DND-41 (cell line): Measurements from ENCODE around the gene TELO2.

Experiments used
- ATAC-seq: fragments of 200-7000 bp; cut with Tn5 transposase; 3 replicates; pipeline ENCODE4 v1.9.1; 2021; ENCODE audit warnings: low read depth; ENCODE audit not compliant: insufficient read depth
- DNase-seq: peaks from one replicate; pipeline ENCODE4 v3.0.0-alpha.2; 2020
- H2AFZ ChIP-seq: 2 replicates; pipeline ENCODE4 v1.6.0; 2012; ENCODE audit warnings: low read depth, low read length
- H3K27ac ChIP-seq: 2 replicates; pipeline ENCODE4 v1.5.1; 2012; ENCODE audit warnings: low read length, inconsistent platforms
- H3K27me3 ChIP-seq: fragments of 200-600 bp; sonication (generic); 2 replicates; pipeline ENCODE4 v1.6.0; 2012; ENCODE audit warnings: low read length, mild to moderate bottlenecking, inconsistent platforms; ENCODE audit not compliant: insufficient read depth, poor library complexity
- H3K36me3 ChIP-seq: 2 replicates; pipeline ENCODE4 v1.5.1; 2012; ENCODE audit warnings: low read length, inconsistent platforms; ENCODE audit not compliant: insufficient read depth
- H3K4me1 ChIP-seq: 2 replicates; pipeline ENCODE4 v1.5.1; 2012; ENCODE audit warnings: mild to moderate bottlenecking, low read length; ENCODE audit not compliant: insufficient read depth
- H3K4me2 ChIP-seq: 2 replicates; pipeline ENCODE4 v1.6.0; 2012; ENCODE audit warnings: mild to moderate bottlenecking, moderate library complexity, low read length, inconsistent platforms; ENCODE audit not compliant: insufficient read depth
- H3K4me3 ChIP-seq, 2 experiments: fragments of 200-600 bp in 1 of 2; shearing (Covaris generic) in 1 of 2; 2 replicates each; pipeline ENCODE4 v1.5.1; 2012 to 2016; ENCODE audit warnings: inconsistent platforms in 2 of 2, low read length in 2 of 2, mild to moderate bottlenecking in 2 of 2, low read depth in 1 of 2, moderate library complexity in 1 of 2
- H3K79me2 ChIP-seq: 2 replicates; pipeline ENCODE4 v1.6.0; 2012; ENCODE audit warnings: low read length, inconsistent platforms; ENCODE audit not compliant: insufficient read depth
- H3K9ac ChIP-seq: 2 replicates; pipeline ENCODE4 v1.6.0; 2012; ENCODE audit warnings: low read depth, mild to moderate bottlenecking, inconsistent platforms, low read length, moderate library complexity
- H3K9me3 ChIP-seq: 2 replicates; pipeline ENCODE4 v1.5.1; 2012; ENCODE audit warnings: low read length, moderate library complexity, mild to moderate bottlenecking, inconsistent platforms; ENCODE audit not compliant: insufficient read depth, severe bottlenecking
- H4K20me1 ChIP-seq: 2 replicates; pipeline ENCODE4 v1.6.0; 2012; ENCODE audit warnings: low read length; ENCODE audit not compliant: insufficient read depth
- CTCF ChIP-seq: IDR thresholded peaks from 2 replicates; pipeline ENCODE4 v1.5.1; 2012; ENCODE audit warnings: borderline replicate concordance, low read length, moderate library complexity, mild to moderate bottlenecking; ENCODE audit not compliant: poor library complexity, severe bottlenecking; ENCODE audit errors: extremely low read depth
- EZH2 ChIP-seq: IDR thresholded peaks from 3 replicates; pipeline ENCODE4 v1.6.1; 2012; ENCODE audit warnings: borderline replicate concordance, low read depth, mild to moderate bottlenecking, moderate library complexity, low read length, inconsistent platforms; ENCODE audit not compliant: severe bottlenecking

The TELO2 gene

GRCh38 chr16:1461146-1461545, 32.0 kb upstream of the TELO2 start:
- no peaks in the 10 kb centered on the region for H3K27me3 ChIP-seq
- TF ChIP-seq CTCF (no peak), EZH2 (no peak)

GRCh38 chr16:1464196-1464893, 28.8 kb upstream of the TELO2 start:
- TF ChIP-seq EZH2 (no peak), CTCF (no peak)
- no peak for ATAC-seq
- H4K20me1 ChIP-seq, result peaks cover 42% of the 10 kb centered on the region

More at GRCh38 chr16:1461146-1461545, 32.0 kb upstream of the TELO2 start:
- ATAC-seq (no peak), DNase-seq (no peak)
- Histone ChIP-seq H3K4me2 (no peak overlapping the region), H2AFZ (no peak overlapping the region), H3K36me3 (peaks cover 65% of the 10 kb centered on the region), H3K27ac (no peak overlapping the region), H3K9ac (no peak overlapping the region), H3K9me3 (no peaks in the 10 kb centered on the region), H3K4me1 (no peaks in the 10 kb centered on the region), H3K4me3 (no peak overlapping the region), H3K79me2 (peaks cover 21% of the 10 kb centered on the region), H4K20me1 (peaks cover 21% of the 10 kb centered on the region)

GRCh38 chr16:1464894-1465566, 28.1 kb upstream of the TELO2 start:
- Histone ChIP-seq H3K27ac (no peak overlapping the region), H2AFZ (no peak overlapping the region), H3K79me2 (peaks cover 58% of the 10 kb centered on the region), H3K4me2 (no peak overlapping the region), H3K27me3 (no peaks in the 10 kb centered on the region), H3K9me3 (no peaks in the 10 kb centered on the region), H3K9ac (no peak overlapping the region), H4K20me1 (peaks cover 48% of the 10 kb centered on the region), H3K4me3 (no peak overlapping the region), H3K36me3 (peaks cover 37% of the 10 kb centered on the region), H3K4me1 (no peaks in the 10 kb centered on the region)
- TF ChIP-seq CTCF, result no peak
- no peak for TF ChIP-seq EZH2
- no peak for ATAC-seq
- DNase-seq, result no peak

More at GRCh38 chr16:1464196-1464893, 28.8 kb upstream of the TELO2 start:
- Histone ChIP-seq H3K4me2 (no peak overlapping the region), H3K4me1 (no peaks in the 10 kb centered on the region), H3K36me3 (peaks cover 41% of the 10 kb centered on the region), H2AFZ (no peak overlapping the region), H3K27me3 (no peaks in the 10 kb centered on the region), H3K27ac (no peak overlapping the region), H3K9ac (no peak overlapping the region), H3K4me3 (no peak overlapping the region), H3K79me2 (peaks cover 51% of the 10 kb centered on the region), H3K9me3 (no peaks in the 10 kb centered on the region)
- no peak for DNase-seq
